Parathyroid adenoma (tissue), 2 donors: ENCODE results near the gene CALHM6.

ENCODE experiments used
- H2AFZ ChIP-seq: fragments of 300-600 bp; sonication (generic); one replicate; pipeline ENCODE4 v1.7.0; 2017; ENCODE audit warnings: antibody characterized with exemption, mild to moderate bottlenecking
- H3K27ac ChIP-seq: fragments of 300-600 bp; sonication (generic); one replicate; pipeline ENCODE4 v1.7.0; 2017
- H3K27me3 ChIP-seq: fragments of 300-600 bp; sonication (generic); one replicate; pipeline ENCODE4 v1.7.0; 2017; ENCODE audit warnings: low read length; ENCODE audit not compliant: control insufficient read depth, insufficient read depth
- H3K36me3 ChIP-seq: fragments of 300-600 bp; sonication (generic); one replicate; pipeline ENCODE4 v1.7.0; 2017; ENCODE audit warnings: low read length; ENCODE audit not compliant: control insufficient read depth, insufficient read depth
- H3K4me1 ChIP-seq: fragments of 300-600 bp; sonication (generic); one replicate; pipeline ENCODE4 v1.7.0; 2017; ENCODE audit warnings: control low read depth
- H3K4me2 ChIP-seq: fragments of 300-600 bp; sonication (generic); one replicate; pipeline ENCODE4 v1.7.0; 2017; ENCODE audit warnings: low read length
- H3K4me3 ChIP-seq: fragments of 300-600 bp; sonication (generic); one replicate; pipeline ENCODE4 v1.7.0; 2017; ENCODE audit warnings: low read depth, low read length
- H3K79me2 ChIP-seq: fragments of 300-600 bp; sonication (generic); one replicate; pipeline ENCODE4 v1.7.0; 2017; ENCODE audit warnings: control low read depth
- H3K9ac ChIP-seq: fragments of 300-600 bp; sonication (generic); one replicate; pipeline ENCODE4 v1.7.0; 2017; ENCODE audit warnings: mild to moderate bottlenecking
- H3K9me3 ChIP-seq: fragments of 300-600 bp; sonication (generic); one replicate; pipeline ENCODE4 v1.7.0; 2017; ENCODE audit warnings: low read length; ENCODE audit not compliant: control insufficient read depth
- CTCF ChIP-seq: fragments of 300-600 bp; sonication (generic); IDR thresholded peaks from one replicate; pipeline ENCODE4 v1.7.0; 2017; ENCODE audit warnings: antibody characterized with exemption, mild to moderate bottlenecking
- donor health status: primary hyperparathyroidism.

Gene CALHM6

DNA sequence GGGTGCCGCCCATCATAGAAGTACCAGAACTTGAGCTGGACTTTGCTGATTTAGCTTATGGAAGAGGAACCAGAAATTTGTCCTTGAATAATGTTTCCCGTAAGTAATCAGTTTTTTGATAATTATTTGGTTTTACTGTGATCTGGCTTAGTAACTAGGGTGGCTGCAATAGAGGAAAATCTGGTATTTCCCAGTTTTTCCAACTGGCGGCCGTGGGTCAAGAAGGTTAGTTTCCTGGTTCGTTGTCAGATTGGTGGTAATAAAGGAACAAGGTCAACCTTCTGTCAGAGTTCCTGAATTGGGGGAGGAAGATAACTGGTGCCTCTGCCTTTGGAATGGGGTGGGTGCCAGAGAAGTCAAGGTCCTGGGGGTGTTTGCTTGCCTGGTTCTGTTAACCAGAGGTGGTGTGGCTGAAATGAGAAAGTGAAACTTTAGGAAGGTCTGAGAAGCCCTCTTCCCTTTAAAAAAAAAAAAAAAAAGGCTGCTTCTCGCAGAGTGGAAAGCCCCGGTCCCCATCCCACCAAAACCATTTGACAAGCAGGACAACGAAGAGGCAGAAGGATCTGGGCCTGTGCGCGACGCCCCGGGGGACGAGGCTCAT, at the start of gene CALHM6:
CALHM6 (plus strand) TSS at position 45 of the 601 bp plus-strand sequence; CDS start at position 600, 555 bp downstream.
- Histone ChIP-seq H3K9me3 (no peaks in the 10 kb centered on the region), H3K4me2 (no peak within 1 kb of the TSS), H3K9ac (no peak within 1 kb of the TSS), H2AFZ (peak within 1 kb of the TSS; percentile 70), H3K36me3 (no peaks in the 10 kb centered on the region), H3K27ac (no peak within 1 kb of the TSS), H3K79me2 (no peaks in the 10 kb centered on the region), H3K27me3 (no peaks in the 10 kb centered on the region), H3K4me1 (peaks cover 4% of the 10 kb centered on the region), H3K4me3 (no peak within 1 kb of the TSS)
- TF ChIP-seq CTCF: no peak

DNA sequence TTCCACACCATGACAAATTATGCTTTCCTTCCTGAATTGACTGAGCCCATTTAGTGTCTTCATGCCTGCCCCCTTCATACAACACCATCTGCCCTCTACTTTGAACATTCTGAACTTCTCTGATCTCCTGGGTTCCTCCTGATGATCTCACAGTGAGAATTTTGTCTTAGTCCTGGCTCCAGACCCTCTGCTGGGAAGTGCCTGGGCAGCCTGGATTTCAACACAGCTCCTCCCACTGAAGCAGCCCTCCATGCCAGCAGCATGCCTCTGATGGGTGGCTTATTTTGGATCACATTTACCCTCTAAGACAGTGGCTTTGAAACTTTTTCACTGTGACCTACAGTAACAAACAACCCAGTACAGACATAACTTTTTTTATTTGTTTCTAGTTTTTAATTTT, 48.9 kb upstream of the CALHM6 start:
- no peak for TF ChIP-seq CTCF

GRCh38 chr6:116413357-116413756, 47.8 kb upstream of the CALHM6 start:
- Histone ChIP-seq H2AFZ (no peak overlapping the region), H3K27me3 (no peaks in the 10 kb centered on the region), H3K79me2 (peaks cover 10% of the 10 kb centered on the region), H3K9me3 (no peaks in the 10 kb centered on the region), H3K4me2 (no peak overlapping the region), H3K4me1 (peaks cover 19% of the 10 kb centered on the region), H3K36me3 (no peaks in the 10 kb centered on the region), H3K4me3 (no peak overlapping the region), H3K27ac (no peak overlapping the region), H3K9ac (no peak overlapping the region)
- no peak for TF ChIP-seq CTCF

More for the DNA sequence above, 48.9 kb upstream of the CALHM6 start:
- Histone ChIP-seq H3K4me3 (no peak overlapping the region), H3K79me2 (peaks cover 8% of the 10 kb centered on the region), H3K27me3 (no peaks in the 10 kb centered on the region), H3K36me3 (no peaks in the 10 kb centered on the region), H2AFZ (no peak overlapping the region), H3K4me1 (peaks cover 19% of the 10 kb centered on the region), H3K27ac (no peak overlapping the region), H3K9me3 (no peaks in the 10 kb centered on the region), H3K4me2 (no peak overlapping the region), H3K9ac (no peak overlapping the region)

GRCh38 chr6:116417661-116418060, 43.5 kb upstream of the CALHM6 start:
- no peak for TF ChIP-seq CTCF
- Histone ChIP-seq H3K4me2 (no peak overlapping the region), H3K27me3 (no peaks in the 10 kb centered on the region), H3K9me3 (no peaks in the 10 kb centered on the region), H3K36me3 (no peaks in the 10 kb centered on the region), H2AFZ (no peak overlapping the region), H3K27ac (no peak overlapping the region), H3K4me1 (no peaks in the 10 kb centered on the region), H3K79me2 (peaks cover 11% of the 10 kb centered on the region), H3K4me3 (no peak overlapping the region), H3K9ac (no peak overlapping the region)
